HepG2 (cell line): Measurements from ENCODE around the gene BATF3. TPM values are rescaled to one million over a fixed set of nuclear protein-coding genes. Genes with fewer than 3 reads are reported as not detected.

Experiments used
- ARHGAP35 ChIP-seq: sonication (generic); formaldehyde crosslinking; IDR thresholded peaks from 2 replicates; pipeline ENCODE4 v1.9.0; 2022; ENCODE audit warnings: mild to moderate bottlenecking, inconsistent platforms, moderate library complexity, missing genetic modification reagents, borderline replicate concordance
- BHLHE40 ChIP-seq: IDR thresholded peaks from 2 replicates; pipeline ENCODE4 v1.6.1; 2011; ENCODE audit warnings: low read length, improper control_type of control experiment
- CC2D1A ChIP-seq: sonication (generic); formaldehyde crosslinking; IDR thresholded peaks from 2 replicates; pipeline ENCODE4 v1.8.1; 2023; ENCODE audit warnings: mild to moderate bottlenecking, missing genetic modification reagents
- CHD2 ChIP-seq: IDR thresholded peaks from 2 replicates; pipeline ENCODE4 v1.6.1; 2011; ENCODE audit warnings: low read depth, low read length, improper control_type of control experiment
- CSRNP1 ChIP-seq: sonication (generic); formaldehyde crosslinking; IDR thresholded peaks from 2 replicates; pipeline ENCODE4 v1.8.1; 2023; ENCODE audit warnings: mild to moderate bottlenecking, missing genetic modification reagents
- EED ChIP-seq: sonication (generic); formaldehyde crosslinking; IDR thresholded peaks from 2 replicates; pipeline ENCODE4 v1.5.0; 2020; ENCODE audit warnings: mild to moderate bottlenecking, missing genetic modification reagents
- HDAC1 ChIP-seq: sonication (generic); formaldehyde crosslinking; IDR thresholded peaks from 2 replicates; pipeline ENCODE4 v1.5.1; 2020; ENCODE audit warnings: mild to moderate bottlenecking, missing genetic modification reagents
- HNRNPK ChIP-seq: fragments of 200-400 bp; formaldehyde crosslinking; IDR thresholded peaks from 2 replicates; pipeline ENCODE4 v1.6.1; 2018; ENCODE audit warnings: low read length, low read depth, moderate library complexity, mild to moderate bottlenecking; ENCODE audit not compliant: poor library complexity, severe bottlenecking
- JARID2 ChIP-seq: sonication (generic); formaldehyde crosslinking; IDR thresholded peaks from 2 replicates; pipeline ENCODE4 v1.8.1; 2023; ENCODE audit warnings: missing genetic modification reagents, inconsistent platforms; ENCODE audit not compliant: insufficient replicate concordance
- KAT8 ChIP-seq: IDR thresholded peaks from 2 replicates; pipeline ENCODE4 v1.6.1; 2016; ENCODE audit warnings: missing genetic modification reagents, missing compliant biosample characterization
- KDM1A ChIP-seq: IDR thresholded peaks from 2 replicates; pipeline ENCODE4 v1.6.1; 2016; ENCODE audit warnings: missing compliant biosample characterization
- NBN ChIP-seq: fragments of 450-650 bp; conservative IDR thresholded peaks from 2 replicates; pipeline ENCODE4 v1.6.1; 2017
- NCOA2 ChIP-seq: sonication (generic); formaldehyde crosslinking; IDR thresholded peaks from 2 replicates; pipeline ENCODE4 v1.8.0; 2022; ENCODE audit warnings: inconsistent platforms
- NKX3-1 ChIP-seq: sonication (generic); formaldehyde crosslinking; IDR thresholded peaks from 2 replicates; pipeline ENCODE4 v1.5.0; 2020; ENCODE audit warnings: missing genetic modification reagents
- NRL ChIP-seq: sonication (generic); formaldehyde crosslinking; IDR thresholded peaks from 2 replicates; pipeline ENCODE4 v1.5.0; 2020; ENCODE audit warnings: missing genetic modification reagents, mild to moderate bottlenecking, moderate library complexity, borderline replicate concordance
- PRPF4 ChIP-seq: fragments of 200-400 bp; formaldehyde crosslinking; IDR thresholded peaks from 2 replicates; pipeline ENCODE4 v1.6.1; 2016; ENCODE audit warnings: low read length, low read depth; ENCODE audit not compliant: poor library complexity, severe bottlenecking
- RCOR2 ChIP-seq: IDR thresholded peaks from 2 replicates; pipeline ENCODE4 v1.6.1; 2016; ENCODE audit warnings: missing biosample characterization, missing genetic modification reagents
- SOX6 ChIP-seq, 2 experiments: fragments of 450-650 bp in 1 of 2; sonication (generic) in 1 of 2; formaldehyde crosslinking in 1 of 2; IDR thresholded peaks; 2 replicates each; pipeline versions ENCODE4 v1.4.0 to v1.6.1; 2017 to 2020; ENCODE audit warnings: antibody characterized with exemption in 1 of 2, mild to moderate bottlenecking in 1 of 2, missing genetic modification reagents in 1 of 2
- SP5 ChIP-seq: IDR thresholded peaks from 2 replicates; pipeline ENCODE4 v1.6.1; 2016; ENCODE audit warnings: low read depth, borderline replicate concordance
- TCF7L2 ChIP-seq: IDR thresholded peaks from 2 replicates; pipeline ENCODE4 v1.6.1; 2011; ENCODE audit warnings: mild to moderate bottlenecking, low read depth, low read length, moderate library complexity
- ZFY ChIP-seq: sonication (generic); formaldehyde crosslinking; IDR thresholded peaks from 2 replicates; pipeline ENCODE4 v1.4.0; 2020; ENCODE audit warnings: missing genetic modification reagents
- ZNF17 ChIP-seq: sonication (generic); formaldehyde crosslinking; IDR thresholded peaks from 2 replicates; pipeline ENCODE4 v1.5.0; 2020; ENCODE audit warnings: mild to moderate bottlenecking, missing genetic modification reagents
- ZNF180 ChIP-seq: sonication (generic); formaldehyde crosslinking; IDR thresholded peaks from 2 replicates; pipeline ENCODE4 v1.4.0; 2020; ENCODE audit warnings: low read depth, missing genetic modification reagents, borderline replicate concordance
- ZNF441 ChIP-seq: sonication (generic); formaldehyde crosslinking; IDR thresholded peaks from 2 replicates; pipeline ENCODE4 v1.7.0; 2021; ENCODE audit warnings: missing genetic modification reagents, borderline replicate concordance
- ZNF616 ChIP-seq: sonication (generic); formaldehyde crosslinking; IDR thresholded peaks from 2 replicates; pipeline ENCODE4 v1.5.0; 2020; ENCODE audit warnings: low read depth, mild to moderate bottlenecking, missing genetic modification reagents
- ZNF672 ChIP-seq: sonication (generic); formaldehyde crosslinking; IDR thresholded peaks from 2 replicates; pipeline ENCODE4 v1.8.1; 2022; ENCODE audit warnings: missing genetic modification reagents
- ZNF761 ChIP-seq: sonication (generic); formaldehyde crosslinking; conservative IDR thresholded peaks from 2 replicates; pipeline ENCODE4 v1.4.0; 2020; ENCODE audit warnings: mild to moderate bottlenecking, missing genetic modification reagents
- ZNF768 ChIP-seq: sonication (generic); formaldehyde crosslinking; IDR thresholded peaks from 2 replicates; pipeline ENCODE4 v1.4.0; 2020; ENCODE audit warnings: missing genetic modification reagents
- ZNF780A ChIP-seq: sonication (generic); formaldehyde crosslinking; IDR thresholded peaks from 2 replicates; pipeline ENCODE4 v1.8.0; 2022; ENCODE audit warnings: mild to moderate bottlenecking, missing genetic modification reagents, moderate library complexity
- ZSCAN21 ChIP-seq: sonication (generic); formaldehyde crosslinking; IDR thresholded peaks from 2 replicates; pipeline ENCODE4 v1.8.0; 2022; ENCODE audit warnings: mild to moderate bottlenecking, missing genetic modification reagents, moderate library complexity, borderline replicate concordance
- ZSCAN25 ChIP-seq: sonication (generic); formaldehyde crosslinking; IDR thresholded peaks from 2 replicates; pipeline ENCODE4 v1.8.0; 2022; ENCODE audit warnings: mild to moderate bottlenecking, missing genetic modification reagents
- ZSCAN29 ChIP-seq: sonication (generic); formaldehyde crosslinking; conservative IDR thresholded peaks from 2 replicates; pipeline ENCODE4 v1.4.0; 2020; ENCODE audit warnings: mild to moderate bottlenecking, missing genetic modification reagents
- polyA plus RNA-seq, 8 experiments: library from polyadenylated mRNA; depleted of rRNA in 3 of 8; stranded (reverse) in 7 of 8; unstranded in 1 of 8; fragments of >200 nt; fragmentation: Illumina TruSeq in 4 of 8; extraction: Trizol in 4 of 8; gene quantifications; 2 replicates each; pipeline versions ENCODE4 v1.2.1 to v1.2.3, GENCODE V29; 2011 to 2016; ENCODE audit warnings: low read depth in 4 of 8, missing spikeins in 1 of 8, mixed read lengths in 1 of 8; ENCODE audit not compliant: insufficient read depth in 1 of 8
- total RNA-seq, 5 experiments: library from RNA; depleted of rRNA; stranded (reverse); fragments of >200 nt; fragmentation: Illumina TruSeq; extraction: Trizol; gene quantifications; 2 replicates each; pipeline ENCODE4 v1.2.3, GENCODE V29; 2016; ENCODE audit warnings: low read depth in 1 of 5
- TF ChIP-seq, protein P1 (sequence below): sonication (generic); formaldehyde crosslinking; IDR thresholded peaks from 2 replicates; pipeline ENCODE4 v1.4.0; 2020; ENCODE audit warnings: missing genetic modification reagents

Gene BATF3
- total and polyA plus RNA-seq, 2 of the 13 experiments (the other 11 are each of a cell fraction or from before 2014, with no cell fraction given) = 0.13 TPM; not detected in 1

- TF ChIP-seq, protein P1, sequence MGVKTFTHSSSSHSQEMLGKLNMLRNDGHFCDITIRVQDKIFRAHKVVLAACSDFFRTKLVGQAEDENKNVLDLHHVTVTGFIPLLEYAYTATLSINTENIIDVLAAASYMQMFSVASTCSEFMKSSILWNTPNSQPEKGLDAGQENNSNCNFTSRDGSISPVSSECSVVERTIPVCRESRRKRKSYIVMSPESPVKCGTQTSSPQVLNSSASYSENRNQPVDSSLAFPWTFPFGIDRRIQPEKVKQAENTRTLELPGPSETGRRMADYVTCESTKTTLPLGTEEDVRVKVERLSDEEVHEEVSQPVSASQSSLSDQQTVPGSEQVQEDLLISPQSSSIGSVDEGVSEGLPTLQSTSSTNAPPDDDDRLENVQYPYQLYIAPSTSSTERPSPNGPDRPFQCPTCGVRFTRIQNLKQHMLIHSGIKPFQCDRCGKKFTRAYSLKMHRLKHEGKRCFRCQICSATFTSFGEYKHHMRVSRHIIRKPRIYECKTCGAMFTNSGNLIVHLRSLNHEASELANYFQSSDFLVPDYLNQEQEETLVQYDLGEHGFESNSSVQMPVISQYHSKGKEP (CRISPR knock-in tag) = no peak
- TF ChIP-seq KDM1A = no peak
- no peak for TF ChIP-seq CHD2
- TF ChIP-seq HDAC1 (CRISPR knock-in tag) = peak; percentile 39
- TF ChIP-seq ZNF768 (CRISPR knock-in tag) = no peak
- no peak for TF ChIP-seq PRPF4
- TF ChIP-seq NCOA2 (CRISPR knock-in tag) = peak; percentile 46; the same call in 1 of the 2 replicates
- TF ChIP-seq RCOR2 (CRISPR knock-in tag) = no peak
- TF ChIP-seq ZNF780A (CRISPR knock-in tag) = no peak
- TF ChIP-seq ZSCAN21 = no peak
- no peak for TF ChIP-seq CC2D1A
- TF ChIP-seq NBN = no peak
- no peak for TF ChIP-seq ZNF180 (CRISPR knock-in tag)
- TF ChIP-seq ZNF616 = no peak
- no peak for TF ChIP-seq ZFY (CRISPR knock-in tag)
- TF ChIP-seq SP5 (CRISPR knock-in tag) = peak; percentile 54; the same call in 1 of the 2 replicates
- no peak for TF ChIP-seq TCF7L2
- no peak for TF ChIP-seq ZNF441
- TF ChIP-seq HNRNPK = no peak
- no peak for TF ChIP-seq CSRNP1 (CRISPR knock-in tag)
- TF ChIP-seq SOX6 (IDR thresholded peaks at IDR 0.05) = no peak
- TF ChIP-seq SOX6 (CRISPR knock-in tag; IDR thresholded peaks at IDR 0.05) = peak; percentile 71
- TF ChIP-seq ZSCAN25 (CRISPR knock-in tag) = no peak
- TF ChIP-seq BHLHE40 = no peak
- TF ChIP-seq ZNF672 (CRISPR knock-in tag) = no peak
- 0 out of 2 replicates have a peak, but pooled peaks have one; percentile 4 for TF ChIP-seq ZSCAN29 (CRISPR knock-in tag)
- no peak for TF ChIP-seq ZNF17
- no peak for TF ChIP-seq NRL (CRISPR knock-in tag)
- no peak for TF ChIP-seq ZNF761 (CRISPR knock-in tag)
- TF ChIP-seq JARID2 (CRISPR knock-in tag) = no peak
- TF ChIP-seq NKX3-1 = no peak
- no peak for TF ChIP-seq EED (CRISPR knock-in tag)
- TF ChIP-seq ARHGAP35 = no peak
- 0 out of 2 replicates have a peak, but pooled peaks have one; percentile 21 for TF ChIP-seq KAT8 (CRISPR knock-in tag)
These were observed 29.0 kb upstream of the BATF3 start (continued) for GRCh38 chr1:212728606-212729005.
